NCI-H2171 treated with DMSO at 0.1 percent for 48 hours (cell line): ENCODE data around the gene PEX12.
"Not testable (repeated sequence)": the region's sequence is repeated elsewhere in the genome, so short reads cannot be mapped to it uniquely, and the experiment has no call there.

Experiments
- DNase-seq: peaks from one replicate; lab custom pipeline; 2025; lab: John Stamatoyannopoulos, UW

PEX12 gene

DNA sequence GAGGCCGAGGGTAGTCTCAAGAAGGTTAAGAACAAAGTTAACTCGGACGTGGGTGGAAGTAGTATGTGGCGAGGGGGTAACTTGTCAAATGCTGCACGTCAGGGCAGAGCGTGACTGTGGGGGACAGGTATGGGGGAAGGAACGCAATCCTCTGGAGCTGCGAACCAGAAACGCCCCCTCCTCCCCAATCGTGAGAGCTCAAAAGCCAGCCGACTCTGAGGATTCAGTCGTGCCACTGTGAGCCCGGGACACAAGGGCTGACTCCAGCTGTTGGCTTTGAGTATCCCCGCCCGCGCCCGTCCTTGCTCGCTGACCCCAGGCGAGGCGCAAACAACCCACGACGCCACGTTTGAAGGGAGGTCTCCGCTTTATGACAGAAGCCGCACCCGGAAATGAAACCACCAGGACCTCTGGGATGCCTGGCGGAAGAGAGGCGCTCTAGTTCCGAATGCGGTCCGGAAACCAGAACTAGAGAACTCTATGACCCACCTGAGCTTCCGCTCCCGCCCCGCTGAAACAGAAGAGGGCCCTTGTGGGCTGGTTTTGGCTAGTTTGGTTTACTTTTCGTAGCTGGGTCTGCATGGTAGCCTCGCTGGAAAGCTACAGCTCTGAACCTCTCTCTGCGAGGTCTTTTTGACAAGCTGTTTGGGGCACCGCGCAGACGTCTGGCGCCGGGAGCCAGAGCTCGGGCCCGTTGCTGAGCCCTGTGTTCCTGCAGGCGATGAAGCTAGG is at the start of gene PEX12:
PEX12 (minus strand) TSS at position 375 of the 732 bp plus-strand sequence. CDS start 550 bp downstream, outside the sequence.
- DNase-seq = peak; percentile 95

DNA sequence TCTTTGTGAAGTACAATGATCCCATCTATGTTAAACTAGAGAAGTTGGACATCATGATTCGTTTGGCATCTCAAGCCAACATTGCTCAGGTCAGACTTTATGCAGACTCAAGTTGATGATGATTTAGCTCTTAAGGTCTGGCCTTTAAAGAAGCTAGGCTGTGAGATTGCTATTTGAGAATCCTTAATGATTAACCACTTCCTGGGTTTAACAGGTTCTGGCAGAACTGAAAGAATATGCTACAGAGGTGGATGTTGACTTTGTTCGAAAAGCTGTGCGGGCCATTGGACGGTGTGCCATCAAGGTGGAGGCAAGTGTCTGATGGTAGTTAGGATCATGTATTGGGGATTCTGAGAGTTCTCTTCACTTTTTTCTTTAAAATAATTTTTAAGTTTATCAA is 49.0 kb upstream of the PEX12 start:
- DNase-seq = no peak

DNA sequence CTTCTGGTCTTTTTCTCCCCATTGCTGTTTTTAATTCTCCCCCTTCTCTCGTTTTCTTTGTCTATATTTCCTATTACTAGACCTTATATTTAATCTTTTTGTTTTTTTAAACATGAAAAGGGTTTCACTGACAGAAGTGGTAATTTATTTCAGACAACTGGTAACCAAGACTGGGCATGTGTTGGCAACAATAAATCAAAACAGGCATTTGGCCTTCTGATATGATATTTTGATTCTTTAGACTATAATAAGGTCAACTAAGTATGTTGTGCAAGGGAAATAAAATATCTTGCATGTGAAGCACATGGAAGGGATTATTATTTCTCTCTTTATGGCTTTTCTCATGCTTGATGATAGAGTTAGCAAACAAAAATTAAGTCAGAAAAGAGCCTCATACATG is 43.4 kb upstream of the PEX12 start:
- DNase-seq = no peak

DNA sequence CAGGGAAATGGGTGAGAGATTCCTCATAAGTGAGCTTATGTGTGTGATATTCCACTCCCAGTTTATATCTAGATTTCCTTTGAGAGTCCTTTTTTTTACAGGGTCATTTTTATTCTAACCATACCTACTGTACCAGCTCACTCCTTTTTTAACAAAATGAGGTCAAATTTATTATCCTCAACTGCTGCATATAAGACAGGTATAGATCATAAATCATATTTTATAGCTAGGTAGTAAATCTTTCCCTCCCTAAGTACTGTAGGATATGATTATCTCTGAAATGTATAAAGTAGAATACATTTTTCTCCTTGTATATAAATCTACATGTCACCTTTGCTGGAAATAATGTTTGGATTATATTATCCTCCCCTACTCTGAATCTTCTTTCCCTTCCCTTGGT is 40.3 kb upstream of the PEX12 start:
- no peak for DNase-seq

DNA sequence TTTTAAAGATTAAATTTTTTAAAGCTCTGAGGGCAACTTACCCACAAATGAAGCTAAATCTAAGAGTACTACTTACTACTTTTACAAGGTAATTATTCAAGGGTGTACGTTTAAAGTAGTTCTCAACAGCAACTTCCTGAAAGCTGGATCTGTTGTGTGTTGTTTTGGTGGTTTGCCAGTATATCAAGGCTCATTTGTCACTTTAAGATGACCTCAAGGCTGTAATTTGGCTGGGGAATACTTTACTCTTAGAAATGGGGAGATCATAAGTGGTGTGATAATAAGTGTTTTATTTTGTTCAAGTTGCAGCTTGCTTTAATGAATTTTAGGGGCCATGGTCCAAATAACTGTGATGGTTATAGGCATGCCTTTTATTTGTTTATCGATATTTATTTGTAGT is 39.1 kb upstream of the PEX12 start:
- no peak for DNase-seq

DNA sequence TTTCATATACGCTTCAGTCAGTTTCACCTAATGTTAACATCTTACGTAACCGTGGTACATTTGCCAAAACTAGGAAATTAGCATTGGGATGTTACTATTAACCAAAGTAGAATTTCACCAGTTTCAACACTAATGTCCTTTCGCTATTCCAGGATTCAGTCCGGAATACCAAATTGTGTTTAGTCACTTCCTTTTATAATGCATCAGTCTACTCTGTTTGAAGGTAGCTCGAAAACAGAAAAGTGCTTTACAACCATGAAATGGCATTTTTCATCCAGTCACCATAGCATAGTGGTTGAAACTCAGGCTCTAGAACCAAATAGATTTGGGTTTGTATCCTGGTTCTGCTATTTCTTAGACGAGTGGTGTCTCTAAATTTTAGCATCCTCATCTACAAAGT is 38.2 kb upstream of the PEX12 start:
- no peak for DNase-seq

DNA sequence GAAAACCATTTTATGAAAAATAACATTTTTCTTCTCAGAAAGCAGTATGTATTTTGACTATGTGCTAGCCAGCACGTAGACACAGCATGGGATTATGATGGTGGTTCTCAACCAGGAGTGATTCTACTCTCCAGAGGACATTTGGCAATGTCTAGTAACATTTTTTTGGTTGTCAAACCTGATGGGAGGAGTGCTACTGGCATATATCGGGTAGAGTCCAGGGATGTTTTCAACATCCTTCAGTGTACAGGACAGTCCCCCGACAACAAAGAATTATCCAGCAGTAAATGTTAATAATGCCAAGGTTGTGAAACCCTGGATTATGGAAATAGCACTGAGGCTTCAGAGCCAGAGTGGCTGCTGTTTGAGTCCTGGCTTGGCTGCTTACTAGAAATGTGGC is 36.4 kb upstream of the PEX12 start:
- DNase-seq = no peak

DNA sequence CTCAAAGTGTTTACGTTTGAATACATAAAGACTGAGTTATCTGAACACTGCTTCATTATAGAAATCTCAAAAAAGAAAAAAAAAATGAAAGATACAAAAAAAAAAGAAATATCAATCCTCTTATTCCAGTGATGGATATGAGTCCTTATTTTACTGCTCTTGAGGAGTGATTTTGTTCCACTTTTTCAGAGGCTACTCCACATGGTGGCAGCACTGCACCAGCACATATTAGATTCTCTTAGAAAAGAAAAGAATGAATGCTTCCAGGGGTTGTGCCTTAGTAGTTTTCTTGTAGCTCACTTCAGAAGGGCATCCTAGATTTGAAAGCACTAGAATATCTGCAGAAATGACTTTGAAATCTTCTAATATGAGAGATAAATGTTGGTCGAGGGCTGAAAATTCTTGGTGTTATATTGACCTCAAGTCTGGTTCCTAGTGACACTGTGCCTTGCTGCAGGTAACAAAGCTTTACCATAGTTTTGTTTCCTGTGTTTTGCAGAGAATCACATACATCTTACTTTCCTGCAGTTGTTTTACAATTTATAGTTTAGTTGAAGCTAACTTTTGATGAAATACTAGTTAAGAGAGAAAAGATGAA is 34.7 kb upstream of the PEX12 start:
- peak; percentile 60 for DNase-seq

DNA sequence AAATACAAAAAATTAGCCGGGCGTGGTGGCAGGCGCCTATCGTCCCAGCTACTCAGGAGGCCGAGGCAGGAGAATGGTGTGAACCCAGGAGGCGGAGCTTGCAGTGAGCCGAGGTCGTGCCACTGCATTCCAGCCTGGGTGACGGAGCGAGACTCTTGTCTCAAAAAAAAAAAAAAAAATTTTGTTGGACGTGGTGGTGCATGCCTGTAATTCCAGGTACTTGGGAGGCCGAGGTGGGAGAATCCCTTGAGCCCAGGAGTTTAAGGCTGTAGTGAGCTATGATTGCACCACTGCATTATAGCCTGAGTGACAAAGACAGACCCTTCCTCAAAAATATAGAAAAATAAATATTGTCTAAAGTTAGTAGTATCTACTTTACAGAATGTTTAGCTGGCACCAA is 32.4 kb upstream of the PEX12 start:
- not testable (repeated sequence) for DNase-seq

DNA sequence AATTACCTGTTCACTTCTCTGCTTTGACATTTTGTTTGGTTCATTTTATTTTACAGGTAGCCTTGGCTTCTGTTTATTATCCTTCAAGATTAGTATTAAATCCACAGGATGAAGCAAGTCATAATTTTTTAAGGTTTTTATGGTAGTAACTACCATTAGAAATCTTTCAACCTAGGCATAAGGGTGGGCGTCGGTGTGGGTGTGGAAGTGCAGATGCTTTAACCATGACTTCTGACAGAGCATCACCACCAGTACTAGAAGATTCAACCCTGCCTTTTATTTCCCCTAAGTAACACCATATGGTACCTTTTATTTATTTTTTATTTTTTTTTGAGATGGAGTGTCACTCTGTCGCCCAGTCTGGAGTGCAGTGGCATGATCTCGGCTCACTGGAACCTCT is 31.5 kb upstream of the PEX12 start:
- no peak for DNase-seq

DNA sequence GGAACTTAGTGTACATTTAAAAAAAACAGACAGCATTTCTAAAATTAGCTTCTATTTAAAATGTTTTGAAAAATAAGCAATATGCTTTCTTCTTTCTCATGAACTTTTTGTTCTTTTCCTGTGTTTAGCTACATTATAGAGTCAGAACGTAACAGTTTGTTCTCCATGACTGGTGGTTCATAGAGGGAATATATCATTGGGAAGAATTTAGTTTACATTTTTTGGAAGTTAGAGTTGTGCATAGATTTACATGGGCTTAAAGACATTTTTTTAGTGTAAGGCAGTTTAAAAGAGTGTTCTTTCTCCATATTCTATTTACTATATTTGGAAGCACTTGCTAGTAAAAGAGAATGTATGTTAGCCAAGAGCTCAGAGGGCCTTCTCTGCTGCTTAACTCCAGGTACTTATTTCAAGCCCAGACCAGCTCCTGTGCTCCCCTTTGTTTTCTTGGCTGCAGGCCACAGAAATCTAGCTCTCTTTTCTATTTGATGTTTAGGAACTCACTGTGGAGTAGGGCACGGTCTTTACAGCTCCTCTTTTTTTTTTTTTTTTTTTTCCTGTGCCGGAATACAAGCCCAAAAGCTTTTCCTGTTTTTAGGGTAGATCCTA is 29.0 kb upstream of the PEX12 start:
- DNase-seq = no peak

DNA sequence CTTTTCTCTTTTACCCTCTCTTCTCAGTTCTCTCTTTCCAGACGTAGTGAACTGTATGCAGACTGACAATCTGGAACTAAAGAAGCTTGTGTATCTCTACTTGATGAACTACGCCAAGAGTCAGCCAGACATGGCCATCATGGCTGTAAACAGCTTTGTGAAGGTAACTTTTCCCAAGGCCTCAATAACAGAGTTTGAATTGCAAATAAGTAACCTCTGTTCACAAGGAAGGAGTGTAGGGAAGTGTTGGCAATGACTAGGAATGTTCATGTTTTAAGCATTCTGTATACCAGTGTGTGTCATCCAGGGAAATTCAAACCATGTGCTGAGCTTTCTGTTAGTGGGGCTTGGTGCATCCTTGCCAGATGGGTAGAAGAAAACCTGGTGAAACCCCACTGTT is 27.3 kb upstream of the PEX12 start:
- no peak for DNase-seq

DNA sequence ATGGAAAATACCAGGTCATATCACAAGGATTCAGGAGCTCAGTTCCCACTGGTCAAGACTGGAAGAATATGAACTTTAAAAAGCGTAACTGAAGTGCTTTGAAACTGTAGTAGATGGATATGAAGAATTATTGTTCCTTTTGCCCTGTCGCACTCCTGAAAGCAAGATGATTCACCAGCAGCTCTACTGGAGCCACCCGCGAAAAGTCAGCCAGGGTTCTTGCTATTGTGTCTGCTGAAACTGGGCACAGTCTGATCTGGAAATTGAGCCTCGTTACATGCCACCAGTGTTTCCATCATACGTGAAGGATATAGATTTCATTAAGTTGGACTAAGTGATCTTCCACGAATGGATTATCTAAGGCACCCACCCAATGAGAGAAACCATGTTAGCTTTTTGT is 25.3 kb upstream of the PEX12 start:
- no peak for DNase-seq

DNA sequence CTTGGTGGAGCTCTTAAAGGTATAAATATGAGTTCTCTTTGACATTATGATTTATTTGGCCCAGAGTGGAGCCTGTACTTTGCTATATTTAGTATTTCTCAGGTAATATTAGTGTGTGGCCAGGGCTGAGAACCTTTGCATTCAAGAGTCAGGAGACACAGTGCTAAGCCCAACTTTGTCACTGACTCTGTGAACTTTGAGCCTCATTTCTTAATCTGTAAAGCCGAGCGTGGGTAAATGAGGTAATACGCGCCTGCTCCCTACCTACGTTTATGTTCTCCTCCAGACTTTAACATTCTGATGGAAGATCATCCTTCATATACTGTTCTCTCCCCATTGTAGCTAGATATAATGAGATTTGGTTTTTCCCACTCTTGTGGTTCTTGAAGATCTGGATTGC is 19.2 kb upstream of the PEX12 start:
- DNase-seq = no peak

DNA sequence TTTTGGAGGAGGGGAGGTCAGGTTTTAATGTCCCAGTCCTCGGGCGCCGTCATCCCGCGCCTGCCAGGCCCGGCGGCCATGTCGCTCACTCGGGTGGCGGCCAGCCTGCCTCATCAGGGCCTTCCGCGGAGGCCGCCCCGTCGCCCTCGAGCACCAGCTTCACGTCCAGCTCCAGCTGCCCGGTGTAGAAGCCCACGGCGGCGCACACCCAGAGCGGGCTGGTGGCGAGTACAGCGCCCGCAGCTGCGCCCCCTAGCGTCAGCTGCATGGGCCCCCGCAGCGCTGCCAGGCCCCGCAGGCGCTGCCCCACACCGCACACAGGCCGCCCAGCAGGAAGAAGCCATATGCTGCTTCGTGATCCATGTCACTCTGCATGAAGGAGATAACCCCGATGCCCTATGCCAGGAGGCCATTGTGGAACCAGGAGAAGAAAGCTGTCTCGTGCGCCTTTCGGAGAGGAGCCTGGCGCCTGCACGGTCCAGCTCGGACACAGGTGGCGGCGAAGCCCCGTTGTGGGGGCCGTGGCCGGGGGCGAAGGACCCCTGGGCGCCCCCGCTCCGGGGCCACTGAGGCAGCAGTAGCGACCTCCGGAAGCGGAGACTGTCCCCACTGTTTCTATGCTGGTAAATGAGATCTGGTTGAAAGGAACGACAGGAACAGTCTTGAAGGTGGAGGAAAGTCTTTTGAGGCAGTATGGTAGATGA is 18.3 kb upstream of the PEX12 start:
- no peak for DNase-seq

DNA sequence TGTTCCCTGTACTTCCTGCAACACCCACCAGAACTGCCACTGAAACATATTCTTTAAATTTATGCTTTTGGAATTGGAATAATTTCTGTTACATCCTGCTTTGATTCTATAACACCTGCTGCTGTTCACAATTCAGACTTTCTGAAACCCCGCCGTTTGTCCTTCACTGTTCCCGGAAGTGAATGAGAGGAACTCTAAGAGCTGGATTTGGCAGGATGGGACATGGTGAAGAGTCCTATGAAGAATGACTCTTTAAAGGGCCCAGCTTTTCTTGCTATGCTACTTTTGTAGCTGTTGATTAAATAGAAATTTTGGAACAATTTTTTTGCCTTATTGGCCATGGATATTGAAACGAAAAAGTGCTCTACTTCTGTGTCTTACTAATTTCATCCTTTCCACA is 17.7 kb upstream of the PEX12 start:
- DNase-seq = no peak

DNA sequence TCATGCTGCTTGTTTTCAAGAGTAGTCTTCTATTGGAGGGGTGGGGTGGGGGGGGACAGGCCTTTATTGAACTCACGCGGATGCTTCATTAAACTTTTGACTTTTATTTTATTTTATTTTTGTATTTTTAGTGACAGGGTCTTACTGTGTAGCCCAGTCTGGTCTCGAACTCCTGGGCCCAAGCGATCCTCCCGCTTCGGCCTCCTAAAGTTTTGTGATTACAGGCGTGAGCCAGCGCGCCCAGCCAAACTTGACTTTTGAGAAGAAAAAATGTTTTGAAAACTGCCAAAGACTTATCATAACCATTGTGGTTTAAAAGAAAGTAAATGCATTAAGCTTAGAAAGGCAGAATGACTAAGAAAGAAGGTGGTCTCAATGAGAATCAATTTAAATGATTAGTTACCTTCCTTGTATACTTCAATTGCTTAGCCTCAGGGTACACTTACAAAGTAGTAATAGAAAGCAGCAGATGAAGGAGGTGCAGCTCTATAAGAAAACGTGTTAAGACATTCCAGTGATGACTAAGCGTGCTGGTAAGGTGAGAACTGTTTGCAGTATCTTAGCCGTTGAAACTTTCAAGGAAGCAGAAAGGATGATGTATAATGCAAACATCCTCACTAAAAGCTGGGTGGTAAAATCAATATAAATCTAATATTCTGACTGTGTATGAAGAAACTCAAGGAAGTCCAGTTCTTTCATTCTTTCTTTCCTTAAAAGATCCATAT is 10.0 kb upstream of the PEX12 start:
- no peak for DNase-seq

DNA sequence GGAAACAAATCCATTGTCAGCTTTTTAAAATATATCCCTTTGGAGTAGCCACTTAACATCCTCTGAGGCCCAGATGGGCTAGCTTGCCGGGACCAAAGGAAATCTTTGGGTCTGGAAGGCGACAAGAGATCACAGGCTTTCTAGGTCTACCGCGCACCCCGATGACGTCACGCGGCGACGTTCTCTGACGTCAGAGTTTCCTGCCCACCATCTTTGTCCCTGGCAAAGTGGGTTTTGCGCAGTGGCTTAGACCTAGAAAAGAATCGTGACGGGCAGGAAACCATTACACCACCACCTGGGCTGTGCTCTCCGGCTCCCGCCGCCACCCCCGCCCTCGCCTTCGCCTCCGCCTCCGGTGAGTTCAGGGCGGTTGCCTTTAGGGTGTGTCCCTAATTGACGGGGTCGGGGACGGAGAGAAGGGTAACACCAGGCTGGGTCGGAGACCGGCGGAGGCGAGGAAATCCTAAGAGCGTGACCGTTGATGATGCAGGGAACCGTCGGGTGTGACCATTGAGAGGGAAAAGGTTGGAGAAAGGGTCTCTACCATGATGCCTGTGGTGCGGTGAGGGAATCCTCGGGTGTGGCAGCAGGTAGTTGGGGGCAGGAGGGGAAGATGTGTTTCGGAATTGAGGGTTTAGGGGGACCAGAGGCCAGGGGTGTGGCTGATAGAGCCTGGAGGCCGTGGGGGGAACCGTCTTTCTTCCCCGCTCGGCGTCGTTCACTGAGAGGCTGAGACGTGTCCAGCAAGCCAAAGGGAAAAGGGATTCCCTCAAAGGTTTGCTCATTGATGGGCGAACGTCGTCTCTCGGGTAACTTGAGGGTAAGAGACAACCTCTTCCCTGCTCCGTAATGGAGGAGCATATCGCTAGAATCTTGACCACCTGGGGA is 8.9 kb upstream of the PEX12 start, which contains the start of gene AP2B1:
AP2B1 (plus strand) TSS at position 249 of the 888 bp plus-strand sequence. CDS start 6,709 bp downstream, outside the sequence.
- DNase-seq = peak; percentile 97

DNA sequence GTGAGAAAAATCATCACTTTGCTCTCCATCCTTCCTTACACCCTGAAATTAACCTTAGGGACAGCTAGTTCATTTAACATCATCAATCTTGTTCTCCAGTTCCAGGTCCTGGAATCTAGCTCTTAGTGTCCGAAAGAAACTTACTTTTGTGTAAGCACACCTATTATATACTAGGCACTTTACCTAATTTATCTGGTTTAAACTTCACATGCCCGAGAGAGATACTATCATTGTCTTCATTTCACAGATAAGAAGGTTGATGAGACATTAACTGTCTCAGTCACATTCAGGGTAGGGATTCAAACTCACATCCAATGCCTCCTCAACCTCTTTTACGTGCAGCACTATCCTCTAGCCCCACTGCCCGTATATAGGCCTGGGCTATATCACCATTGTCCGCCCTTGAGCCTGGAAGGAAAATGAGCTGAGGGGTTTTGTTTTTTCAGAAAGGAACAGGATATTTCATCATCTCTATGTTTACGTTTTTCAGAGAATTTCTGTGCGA is 8.2 kb upstream of the PEX12 start:
- no peak for DNase-seq

DNA sequence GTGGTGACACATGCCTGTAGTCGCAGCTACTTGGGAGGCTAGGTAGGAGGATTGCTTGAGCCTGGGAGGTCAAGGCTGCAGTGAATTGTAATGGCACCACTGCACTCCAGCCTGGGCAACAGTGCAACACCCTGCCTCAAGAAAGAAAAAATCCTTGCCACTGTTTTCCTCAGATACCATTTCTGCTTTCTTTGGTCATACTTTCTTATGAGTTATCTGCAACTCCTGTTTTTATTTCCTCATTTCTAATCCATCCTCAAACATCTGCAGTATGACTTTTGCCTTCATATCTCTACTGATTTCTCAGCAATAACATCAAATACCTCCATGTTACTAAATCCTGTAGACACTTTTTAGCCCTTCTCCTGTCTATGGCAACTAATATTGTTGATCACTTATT is 5.7 kb upstream of the PEX12 start:
- DNase-seq = no peak

DNA sequence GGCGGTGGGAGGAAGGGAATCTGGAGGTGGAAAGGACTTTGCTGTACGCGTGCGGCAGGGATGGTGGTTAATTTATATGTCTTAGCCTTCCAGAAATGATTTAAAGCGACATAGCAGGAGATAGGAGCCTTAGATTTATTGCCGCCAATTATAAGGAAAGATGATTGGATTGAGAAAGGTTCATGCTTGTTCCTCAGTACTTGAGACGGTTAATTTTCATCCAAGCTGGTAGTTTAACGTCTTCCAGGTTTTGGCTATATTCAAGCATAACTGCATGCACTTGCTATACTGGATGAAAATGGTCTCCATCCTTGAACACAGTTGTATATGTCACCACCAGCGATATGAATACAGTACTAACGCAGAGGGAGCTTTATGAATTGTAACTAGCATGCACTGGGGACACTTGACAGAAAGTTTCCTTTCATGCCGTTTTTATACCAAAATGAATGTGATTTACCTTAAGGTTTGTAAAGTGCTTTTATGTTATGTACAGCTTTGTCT is 610 bp upstream of the PEX12 start:
- no peak for DNase-seq
